BLaER1 treated with 17β-estradiol and CSF1 and Interleukin-3, amounts not matched to agents 10 nM and 100 nM (cell line): ENCODE results near the gene LHX2.

Source experiments
- H3K27ac ChIP-seq, 11 experiments: shearing (Covaris generic); formaldehyde crosslinking; 2 replicates each; pipeline ENCODE4 v1.8.1; 2022
- H3K27me3 ChIP-seq, 11 experiments: shearing (Covaris generic); formaldehyde crosslinking; 2 replicates each; pipeline ENCODE4 v1.8.1; 2022
- H3K36me3 ChIP-seq, 11 experiments: shearing (Covaris generic); formaldehyde crosslinking; 2 replicates each; pipeline ENCODE4 v1.8.1; 2022
- H3K4me1 ChIP-seq, 10 experiments: shearing (Covaris generic); formaldehyde crosslinking; 2 replicates each; pipeline ENCODE4 v1.8.1; 2022
- H3K4me2 ChIP-seq, 11 experiments: shearing (Covaris generic); formaldehyde crosslinking; 2 replicates each; pipeline ENCODE4 v1.8.1; 2022
- H3K4me3 ChIP-seq, 10 experiments: shearing (Covaris generic); formaldehyde crosslinking; 2 replicates each; pipeline ENCODE4 v1.8.1; 2022
- H3K9ac ChIP-seq, 11 experiments: shearing (Covaris generic); formaldehyde crosslinking; 2 replicates each; pipeline ENCODE4 v1.8.1; 2022
- H3K9me3 ChIP-seq, 11 experiments: shearing (Covaris generic); formaldehyde crosslinking; replicated peaks in 1 of 11; 2 replicates each; pipeline ENCODE4 v1.8.1; 2022
- H4K20me1 ChIP-seq, 11 experiments: shearing (Covaris generic); formaldehyde crosslinking; 2 replicates each; pipeline ENCODE4 v1.8.1; 2022
- Cebpa-rat ChIP-seq, 11 experiments: shearing (Covaris generic); IDR thresholded peaks; 2 replicates each; pipeline ENCODE4 v1.8.1; 2022

The LHX2 gene

DNA sequence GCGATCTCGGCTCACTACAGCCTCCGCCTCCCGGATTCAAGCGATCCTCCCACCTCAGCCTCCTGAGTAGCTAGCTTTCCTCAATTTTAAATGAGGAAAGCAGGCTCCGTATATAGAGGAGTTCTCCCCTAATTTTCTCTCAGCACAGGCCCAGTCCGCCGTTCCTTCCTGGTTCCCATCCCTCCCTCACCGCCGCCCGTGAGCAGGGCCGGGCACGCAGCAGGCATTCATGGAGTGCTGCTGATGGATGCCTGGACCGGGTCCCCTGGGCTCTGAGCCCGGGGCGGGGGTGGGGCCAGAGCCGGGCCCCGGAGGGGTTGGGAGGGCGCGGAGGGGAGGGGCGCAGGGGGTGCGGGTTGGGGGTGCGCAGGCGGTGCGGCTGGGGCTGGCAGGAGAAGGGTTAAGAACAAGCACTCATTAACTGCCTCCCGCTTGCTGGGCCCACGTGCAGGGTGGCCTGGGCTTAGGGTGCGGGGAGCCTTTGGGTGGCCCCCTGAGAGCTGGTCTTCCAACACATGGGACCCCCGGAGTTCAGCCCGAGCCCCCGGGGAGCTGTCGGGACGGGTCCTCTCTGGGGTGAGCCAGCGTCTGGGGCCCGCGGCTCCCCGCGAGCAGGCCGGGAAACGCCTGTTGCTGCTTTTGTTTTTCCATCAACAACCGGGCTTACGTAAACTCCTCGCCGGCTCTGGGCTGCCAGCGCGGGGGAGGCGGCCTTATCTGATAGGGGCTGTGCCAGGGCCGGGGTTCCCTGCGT lies 33.7 kb downstream of the LHX2 start:
- no peak for TF ChIP-seq Cebpa-rat (IDR thresholded peaks at IDR 0.05)
- H4K20me1 ChIP-seq: peaks cover 0 to 6% (median 0%) of the 10 kb centered on the region in 11 experiments; a peak in 4 of 22 replicates
- H3K9me3 ChIP-seq: no peaks in the 10 kb centered on the region
- H3K36me3 ChIP-seq: no peaks in the 10 kb centered on the region
- H3K27me3 ChIP-seq: peaks cover 47 to 76% (median 55%) of the 10 kb centered on the region in 11 experiments
- H3K27ac ChIP-seq: no peak overlapping the region
- peak overlapping the region in 5 of 11 experiments; percentile 13 to 50 (median 41); a peak in 3 of 22 replicates for H3K9ac ChIP-seq
- H3K4me2 ChIP-seq: peak overlapping the region; percentile 26 to 86 (median 55); a peak in 18 of 22 replicates
- peak overlapping the region in 5 of 10 experiments; percentile 20 to 54 (median 46); a peak in 10 of 20 replicates for H3K4me3 ChIP-seq
- H3K4me1 ChIP-seq: peaks cover 12 to 33% (median 28%) of the 10 kb centered on the region in 10 experiments

DNA sequence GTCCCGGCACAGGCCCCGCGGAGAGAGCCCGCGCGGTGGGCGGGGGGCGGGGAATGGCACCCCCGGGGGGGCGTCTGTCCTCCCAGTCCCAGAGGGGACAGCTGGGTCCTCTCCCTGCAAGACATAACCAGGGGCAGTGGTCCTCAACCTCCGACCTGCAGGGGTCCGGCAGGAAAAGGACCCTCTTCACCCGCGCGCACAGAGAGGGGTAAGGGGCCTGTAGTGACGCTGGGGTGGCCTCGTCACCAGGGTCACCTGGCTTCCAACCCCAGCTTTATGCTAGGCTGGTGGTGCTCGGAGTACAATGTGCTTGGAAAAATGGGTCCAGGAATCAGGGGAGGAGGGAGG lies 34.2 kb downstream of the LHX2 start:
- Histone ChIP-seq H4K20me1 (peaks cover 0 to 6% (median 0%) of the 10 kb centered on the region in 11 experiments; a peak in 4 of 22 replicates), H3K9ac (peak overlapping the region in 5 of 11 experiments; percentile 13 to 50 (median 41); a peak in 3 of 22 replicates), H3K36me3 (no peaks in the 10 kb centered on the region), H3K4me3 (peak overlapping the region in 4 of 10 experiments; percentile 20 to 54 (median 47); a peak in 9 of 20 replicates), H3K4me2 (peak overlapping the region; percentile 26 to 86 (median 55); a peak in 18 of 22 replicates), H3K27me3 (peaks cover 47 to 73% (median 55%) of the 10 kb centered on the region in 11 experiments), H3K27ac (no peak overlapping the region), H3K9me3 (no peaks in the 10 kb centered on the region), H3K4me1 (peaks cover 9 to 29% (median 23%) of the 10 kb centered on the region in 10 experiments; a peak in 19 of 20 replicates)
- no peak for TF ChIP-seq Cebpa-rat (IDR thresholded peaks at IDR 0.05)

DNA sequence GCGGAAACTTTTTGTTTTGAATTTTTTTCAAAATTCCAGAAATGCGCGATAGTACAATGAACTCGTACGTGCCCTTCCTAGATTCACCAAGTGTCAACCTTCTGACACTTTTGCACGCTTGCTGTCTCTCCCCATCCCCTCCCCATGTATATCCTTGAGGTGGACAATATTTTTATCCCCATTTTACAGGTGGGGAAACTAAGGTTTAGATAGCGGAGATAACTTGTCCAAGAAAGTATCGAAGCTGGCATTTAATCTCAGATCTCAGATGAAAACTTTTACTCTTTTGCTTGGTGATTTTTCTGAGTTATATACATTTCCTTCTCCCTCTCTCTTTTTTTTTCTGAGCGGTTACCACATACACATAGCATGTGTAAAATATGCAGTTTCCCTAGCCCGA lies 34.6 kb downstream of the LHX2 start:
- no peak overlapping the region for H3K4me3 ChIP-seq
- peaks cover 8 to 25% (median 19%) of the 10 kb centered on the region in 10 experiments; a peak in 19 of 20 replicates for H3K4me1 ChIP-seq
- no peak overlapping the region for H3K4me2 ChIP-seq
- no peak overlapping the region for H3K27ac ChIP-seq
- no peak for TF ChIP-seq Cebpa-rat (IDR thresholded peaks at IDR 0.05)
- no peaks in the 10 kb centered on the region for H3K9me3 ChIP-seq
- no peaks in the 10 kb centered on the region for H3K36me3 ChIP-seq
- H3K9ac ChIP-seq: no peak overlapping the region
- peaks cover 0 to 6% (median 0%) of the 10 kb centered on the region in 11 experiments; a peak in 4 of 22 replicates for H4K20me1 ChIP-seq
- peaks cover 47 to 73% (median 55%) of the 10 kb centered on the region in 11 experiments for H3K27me3 ChIP-seq

DNA sequence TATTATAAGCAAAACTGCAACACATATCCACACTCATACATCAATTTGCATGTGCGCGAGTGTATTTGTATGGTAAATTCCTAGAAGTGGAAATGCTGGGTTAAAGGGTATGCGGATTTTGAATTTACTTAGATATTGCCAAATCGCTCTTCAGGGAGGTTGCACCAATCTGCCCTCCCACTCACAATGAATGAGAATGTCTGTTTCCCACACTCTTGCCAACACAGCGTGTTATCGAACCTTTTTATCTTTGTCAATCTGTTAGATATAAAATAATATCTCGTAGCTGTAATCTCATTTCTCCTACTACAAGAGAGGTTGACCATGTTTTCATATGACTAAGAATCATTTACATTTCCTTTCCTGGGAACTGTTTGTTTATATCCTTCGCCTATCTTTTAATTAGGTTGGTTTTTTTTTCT lies 35.7 kb downstream of the LHX2 start:
- H3K4me3 ChIP-seq: no peak overlapping the region
- no peak overlapping the region for H3K4me2 ChIP-seq
- no peak overlapping the region for H3K9ac ChIP-seq
- peaks cover 0 to 14% (median 8%) of the 10 kb centered on the region in 10 experiments; a peak in 16 of 20 replicates for H3K4me1 ChIP-seq
- no peaks in the 10 kb centered on the region for H3K36me3 ChIP-seq
- H3K9me3 ChIP-seq: no peaks in the 10 kb centered on the region
- peaks cover 47 to 64% (median 54%) of the 10 kb centered on the region in 11 experiments for H3K27me3 ChIP-seq
- no peak for TF ChIP-seq Cebpa-rat (IDR thresholded peaks at IDR 0.05)
- peaks cover 0 to 6% (median 0%) of the 10 kb centered on the region in 11 experiments; a peak in 4 of 22 replicates for H4K20me1 ChIP-seq
- H3K27ac ChIP-seq: no peak overlapping the region

DNA sequence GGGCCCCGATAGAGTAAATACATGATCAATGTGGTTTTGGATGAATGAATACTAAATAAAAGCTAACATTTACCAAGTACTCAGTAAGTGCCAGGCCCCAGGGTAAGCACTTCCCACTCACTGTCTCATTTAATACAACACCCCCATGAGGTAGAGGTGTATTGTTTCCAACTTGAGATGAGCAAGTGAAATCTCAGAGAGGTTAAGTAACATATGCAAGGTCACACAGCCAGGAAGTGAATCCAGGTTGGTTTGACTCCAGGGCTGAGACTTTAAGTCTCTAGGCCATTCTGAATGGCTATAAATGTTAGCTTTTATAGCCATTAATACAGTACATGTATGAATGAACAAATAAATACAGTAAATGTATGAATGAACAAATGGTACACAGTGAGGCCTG lies 39.4 kb downstream of the LHX2 start:
- peaks cover 0 to 7% (median 0%) of the 10 kb centered on the region in 10 experiments; a peak in 2 of 20 replicates for H3K4me1 ChIP-seq
- TF ChIP-seq Cebpa-rat (IDR thresholded peaks at IDR 0.05): no peak

DNA sequence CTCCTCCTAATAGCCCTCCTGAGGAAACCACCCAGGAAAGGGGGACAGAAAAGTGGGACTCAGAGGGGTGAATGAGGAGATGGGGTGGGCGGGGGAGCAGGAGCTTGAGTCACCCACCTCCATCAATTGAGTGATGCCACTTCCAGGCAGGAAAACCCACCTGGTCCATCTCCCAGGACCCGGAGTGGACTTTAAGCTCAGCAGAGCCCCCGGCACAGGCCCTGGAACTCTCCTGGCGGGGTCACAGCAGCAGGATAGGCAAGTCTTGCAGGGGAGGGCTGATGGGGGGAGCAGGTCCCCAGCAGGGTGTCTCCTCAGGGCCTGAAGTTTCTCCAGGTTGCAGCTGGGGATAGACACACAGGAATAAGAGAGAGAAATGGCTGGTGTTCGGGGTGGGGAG lies 40.8 kb downstream of the LHX2 start:
- TF ChIP-seq Cebpa-rat (IDR thresholded peaks at IDR 0.05): no peak
- no peak overlapping the region for H3K4me3 ChIP-seq
- H3K4me1 ChIP-seq: peaks cover 0 to 7% (median 0%) of the 10 kb centered on the region in 10 experiments; a peak in 2 of 20 replicates
- H3K36me3 ChIP-seq: no peaks in the 10 kb centered on the region
- no peak overlapping the region for H3K9ac ChIP-seq
- H3K27ac ChIP-seq: no peak overlapping the region
- H3K9me3 ChIP-seq: peaks cover 10 to 16% (median 12%) of the 10 kb centered on the region in 11 experiments; a peak in 20 of 22 replicates
- H4K20me1 ChIP-seq: no peaks in the 10 kb centered on the region
- no peak overlapping the region for H3K4me2 ChIP-seq
- H3K27me3 ChIP-seq: peaks cover 11 to 28% (median 13%) of the 10 kb centered on the region in 11 experiments

More for the DNA sequence above, 39.4 kb downstream of the LHX2 start:
- Histone ChIP-seq H3K9ac (no peak overlapping the region), H3K27me3 (peaks cover 25 to 38% (median 27%) of the 10 kb centered on the region in 11 experiments), H3K4me3 (no peak overlapping the region), H3K4me2 (no peak overlapping the region), H4K20me1 (peaks cover 0 to under 1% (median 0%) of the 10 kb centered on the region in 11 experiments; a peak in 2 of 22 replicates), H3K27ac (no peak overlapping the region), H3K36me3 (no peaks in the 10 kb centered on the region), H3K9me3 (peaks cover 10 to 16% (median 12%) of the 10 kb centered on the region in 11 experiments; a peak in 20 of 22 replicates)

DNA sequence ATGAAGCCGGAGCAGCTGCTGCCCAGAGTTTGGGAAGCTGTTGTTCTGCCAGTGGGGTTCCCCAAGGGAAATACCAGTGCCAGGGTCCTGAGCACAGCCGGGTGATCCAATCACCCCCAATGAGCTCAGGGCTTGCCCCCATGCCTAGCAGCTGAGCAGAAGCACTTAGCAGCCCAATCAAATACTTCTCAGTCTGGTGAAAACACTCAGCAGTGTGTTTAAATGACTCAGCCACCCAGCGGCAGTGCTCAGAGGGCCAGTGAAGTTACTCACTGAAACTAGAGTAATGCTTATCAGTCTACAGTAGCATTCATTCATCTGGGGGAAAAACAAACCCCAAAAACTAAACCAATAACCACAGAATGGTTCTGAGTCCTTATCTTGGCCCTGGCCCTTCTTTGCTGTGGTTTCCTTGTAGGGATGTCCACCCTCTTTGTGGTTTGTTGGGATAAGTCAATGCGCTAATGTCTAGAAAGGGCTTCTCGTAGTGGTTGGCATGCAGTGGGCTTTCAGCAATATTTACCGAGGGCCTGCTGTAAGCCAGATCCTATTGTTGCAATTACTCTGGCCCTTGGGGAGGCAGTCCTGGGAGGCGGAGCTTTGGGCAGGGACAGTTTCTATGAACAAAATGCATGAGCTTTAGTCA lies 43.1 kb downstream of the LHX2 start:
- Histone ChIP-seq H3K9me3 (peaks cover 10 to 16% (median 12%) of the 10 kb centered on the region in 11 experiments; a peak in 20 of 22 replicates), H3K4me1 (peaks cover 0 to 7% (median 0%) of the 10 kb centered on the region in 10 experiments; a peak in 2 of 20 replicates), H3K4me2 (peak overlapping the region in 1 of 11 experiments; percentile 44; a peak in 1 of 22 replicates), H3K27ac (no peak overlapping the region), H3K9ac (no peak overlapping the region), H3K36me3 (no peaks in the 10 kb centered on the region), H3K27me3 (peaks cover 0 to 30% (median 0%) of the 10 kb centered on the region in 11 experiments; a peak in 3 of 22 replicates), H4K20me1 (no peaks in the 10 kb centered on the region), H3K4me3 (no peak overlapping the region)
- TF ChIP-seq Cebpa-rat (IDR thresholded peaks at IDR 0.05): no peak

DNA sequence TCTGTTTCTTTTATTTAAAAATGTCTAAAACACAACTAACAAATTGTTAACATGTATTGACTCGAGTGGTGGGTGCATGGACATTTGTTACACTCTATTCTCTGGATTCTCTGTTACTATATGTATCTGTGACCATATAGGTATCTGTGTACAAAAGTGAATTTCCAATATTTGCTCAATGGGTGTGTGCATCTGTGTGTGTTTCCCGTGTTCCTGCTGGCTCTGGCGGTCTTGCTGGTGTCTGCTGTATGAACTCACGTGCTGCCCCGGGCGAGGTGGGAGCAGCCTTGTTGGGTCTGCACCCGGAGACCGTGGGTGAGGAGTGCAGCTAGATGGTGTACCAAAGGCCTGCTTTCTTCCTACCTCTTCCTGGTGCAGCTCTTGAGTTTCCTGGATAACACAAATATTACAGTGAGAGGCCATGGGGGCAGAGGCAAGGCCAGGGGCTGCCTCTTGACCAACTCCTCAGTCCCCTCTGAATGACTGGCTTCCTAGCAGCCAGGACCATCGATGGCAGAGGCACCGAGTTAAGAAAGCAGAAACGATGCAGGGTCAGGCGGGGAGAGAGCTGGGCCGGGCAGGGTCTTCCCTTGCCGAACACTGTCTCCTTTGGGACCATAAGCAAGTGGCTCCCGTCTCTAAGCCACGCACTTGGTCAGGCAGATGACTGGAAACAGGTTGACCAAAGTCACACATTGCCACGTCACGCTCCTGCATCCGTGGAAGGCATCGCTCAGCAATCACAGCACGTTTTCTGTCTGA lies 49.5 kb downstream of the LHX2 start:
- Histone ChIP-seq H3K36me3 (no peaks in the 10 kb centered on the region), H4K20me1 (no peaks in the 10 kb centered on the region; a peak in 1 of 22 replicates), H3K4me1 (no peaks in the 10 kb centered on the region), H3K4me2 (no peak overlapping the region), H3K27me3 (peaks cover 0 to 26% (median 0%) of the 10 kb centered on the region in 11 experiments; a peak in 2 of 22 replicates), H3K9me3 (peaks cover 0 to 8% (median 0%) of the 10 kb centered on the region in 11 experiments; a peak in 1 of 22 replicates), H3K4me3 (no peak overlapping the region), H3K9ac (no peak overlapping the region), H3K27ac (no peak overlapping the region)
- no peak for TF ChIP-seq Cebpa-rat (IDR thresholded peaks at IDR 0.05)
